GM23338 (cell line): ENCODE data around the gene FAF1.
A peak's percentile ranks its signal among the peaks of the same experiment; 100 is the strongest.

Experiments
- CREB1 ChIP-seq: fragments of 250-450 bp; sonication (Bioruptor Pico); IDR thresholded peaks from 2 replicates; pipeline ENCODE4 v1.5.0; 2020; ENCODE audit warnings: low read depth, mild to moderate bottlenecking, moderate library complexity
- CTCF ChIP-seq, 2 experiments: fragments of 200-600 bp in 1 of 2; sonication (generic) in 1 of 2; conservative IDR thresholded peaks; 2 replicates each; pipeline versions ENCODE4 v1.5.1 to v1.6.1; 2016 to 2017; ENCODE audit warnings: antibody characterized with exemption in 2 of 2, low read depth in 2 of 2, mild to moderate bottlenecking in 2 of 2, moderate library complexity in 1 of 2
- ETS1 ChIP-seq: IDR thresholded peaks from 2 replicates; pipeline ENCODE4 v1.6.1; 2016; ENCODE audit warnings: antibody characterized with exemption
- EZH2 ChIP-seq: fragments of 200-600 bp; sonication (generic); IDR thresholded peaks from one replicate; pipeline ENCODE4 v1.8.0; 2017; ENCODE audit warnings: antibody characterized with exemption, mild to moderate bottlenecking, low read depth; ENCODE audit not compliant: unreplicated experiment
- EZH2phosphoT487 ChIP-seq: fragments of 200-600 bp; sonication (generic); IDR thresholded peaks from one replicate; pipeline ENCODE4 v1.8.1; 2018; ENCODE audit warnings: antibody characterized with exemption; ENCODE audit not compliant: unreplicated experiment
- JUNB ChIP-seq: IDR thresholded peaks from one replicate; pipeline ENCODE4 v1.6.1; 2016; ENCODE audit warnings: antibody characterized with exemption; ENCODE audit not compliant: unreplicated experiment
- POLR2AphosphoS5 ChIP-seq: IDR thresholded peaks from 2 replicates; pipeline ENCODE4 v1.6.1; 2016; ENCODE audit warnings: antibody characterized with exemption, low read depth
- REST ChIP-seq: IDR thresholded peaks from one replicate; pipeline ENCODE4 v1.6.1; 2018; ENCODE audit warnings: antibody characterized with exemption; ENCODE audit not compliant: unreplicated experiment
- STAT1 ChIP-seq: IDR thresholded peaks from one replicate; pipeline ENCODE4 v1.6.1; 2016; ENCODE audit warnings: antibody characterized with exemption; ENCODE audit not compliant: unreplicated experiment
- ZNF114 ChIP-seq: fragments of 250-450 bp; sonication (Bioruptor Pico); IDR thresholded peaks from 2 replicates; pipeline ENCODE4 v1.5.0; 2020; ENCODE audit warnings: mild to moderate bottlenecking, moderate library complexity
- TF ChIP-seq, protein P1 (sequence below): fragments of 250-450 bp; sonication (Bioruptor Pico); IDR thresholded peaks from 2 replicates; pipeline ENCODE4 v1.5.0; 2020; ENCODE audit warnings: mild to moderate bottlenecking, moderate library complexity

- peak; percentile 56 for TF ChIP-seq POLR2AphosphoS5
- no peak for TF ChIP-seq EZH2
- TF ChIP-seq CTCF (conservative IDR thresholded peaks at IDR 0.05; ENCODE audit: low read depth in 2 of 2): peak; percentile 21 to 38; a peak in 3 of 4 replicates
- TF ChIP-seq EZH2phosphoT487: no peak
- no peak for TF ChIP-seq REST
- no peak for TF ChIP-seq JUNB
- peak; percentile 88 for TF ChIP-seq ETS1
- no peak for TF ChIP-seq ZNF114 (CRISPR knock-in tag)
- peak; percentile 97 for TF ChIP-seq CREB1
- no peak for TF ChIP-seq STAT1
- TF ChIP-seq, protein P1, sequence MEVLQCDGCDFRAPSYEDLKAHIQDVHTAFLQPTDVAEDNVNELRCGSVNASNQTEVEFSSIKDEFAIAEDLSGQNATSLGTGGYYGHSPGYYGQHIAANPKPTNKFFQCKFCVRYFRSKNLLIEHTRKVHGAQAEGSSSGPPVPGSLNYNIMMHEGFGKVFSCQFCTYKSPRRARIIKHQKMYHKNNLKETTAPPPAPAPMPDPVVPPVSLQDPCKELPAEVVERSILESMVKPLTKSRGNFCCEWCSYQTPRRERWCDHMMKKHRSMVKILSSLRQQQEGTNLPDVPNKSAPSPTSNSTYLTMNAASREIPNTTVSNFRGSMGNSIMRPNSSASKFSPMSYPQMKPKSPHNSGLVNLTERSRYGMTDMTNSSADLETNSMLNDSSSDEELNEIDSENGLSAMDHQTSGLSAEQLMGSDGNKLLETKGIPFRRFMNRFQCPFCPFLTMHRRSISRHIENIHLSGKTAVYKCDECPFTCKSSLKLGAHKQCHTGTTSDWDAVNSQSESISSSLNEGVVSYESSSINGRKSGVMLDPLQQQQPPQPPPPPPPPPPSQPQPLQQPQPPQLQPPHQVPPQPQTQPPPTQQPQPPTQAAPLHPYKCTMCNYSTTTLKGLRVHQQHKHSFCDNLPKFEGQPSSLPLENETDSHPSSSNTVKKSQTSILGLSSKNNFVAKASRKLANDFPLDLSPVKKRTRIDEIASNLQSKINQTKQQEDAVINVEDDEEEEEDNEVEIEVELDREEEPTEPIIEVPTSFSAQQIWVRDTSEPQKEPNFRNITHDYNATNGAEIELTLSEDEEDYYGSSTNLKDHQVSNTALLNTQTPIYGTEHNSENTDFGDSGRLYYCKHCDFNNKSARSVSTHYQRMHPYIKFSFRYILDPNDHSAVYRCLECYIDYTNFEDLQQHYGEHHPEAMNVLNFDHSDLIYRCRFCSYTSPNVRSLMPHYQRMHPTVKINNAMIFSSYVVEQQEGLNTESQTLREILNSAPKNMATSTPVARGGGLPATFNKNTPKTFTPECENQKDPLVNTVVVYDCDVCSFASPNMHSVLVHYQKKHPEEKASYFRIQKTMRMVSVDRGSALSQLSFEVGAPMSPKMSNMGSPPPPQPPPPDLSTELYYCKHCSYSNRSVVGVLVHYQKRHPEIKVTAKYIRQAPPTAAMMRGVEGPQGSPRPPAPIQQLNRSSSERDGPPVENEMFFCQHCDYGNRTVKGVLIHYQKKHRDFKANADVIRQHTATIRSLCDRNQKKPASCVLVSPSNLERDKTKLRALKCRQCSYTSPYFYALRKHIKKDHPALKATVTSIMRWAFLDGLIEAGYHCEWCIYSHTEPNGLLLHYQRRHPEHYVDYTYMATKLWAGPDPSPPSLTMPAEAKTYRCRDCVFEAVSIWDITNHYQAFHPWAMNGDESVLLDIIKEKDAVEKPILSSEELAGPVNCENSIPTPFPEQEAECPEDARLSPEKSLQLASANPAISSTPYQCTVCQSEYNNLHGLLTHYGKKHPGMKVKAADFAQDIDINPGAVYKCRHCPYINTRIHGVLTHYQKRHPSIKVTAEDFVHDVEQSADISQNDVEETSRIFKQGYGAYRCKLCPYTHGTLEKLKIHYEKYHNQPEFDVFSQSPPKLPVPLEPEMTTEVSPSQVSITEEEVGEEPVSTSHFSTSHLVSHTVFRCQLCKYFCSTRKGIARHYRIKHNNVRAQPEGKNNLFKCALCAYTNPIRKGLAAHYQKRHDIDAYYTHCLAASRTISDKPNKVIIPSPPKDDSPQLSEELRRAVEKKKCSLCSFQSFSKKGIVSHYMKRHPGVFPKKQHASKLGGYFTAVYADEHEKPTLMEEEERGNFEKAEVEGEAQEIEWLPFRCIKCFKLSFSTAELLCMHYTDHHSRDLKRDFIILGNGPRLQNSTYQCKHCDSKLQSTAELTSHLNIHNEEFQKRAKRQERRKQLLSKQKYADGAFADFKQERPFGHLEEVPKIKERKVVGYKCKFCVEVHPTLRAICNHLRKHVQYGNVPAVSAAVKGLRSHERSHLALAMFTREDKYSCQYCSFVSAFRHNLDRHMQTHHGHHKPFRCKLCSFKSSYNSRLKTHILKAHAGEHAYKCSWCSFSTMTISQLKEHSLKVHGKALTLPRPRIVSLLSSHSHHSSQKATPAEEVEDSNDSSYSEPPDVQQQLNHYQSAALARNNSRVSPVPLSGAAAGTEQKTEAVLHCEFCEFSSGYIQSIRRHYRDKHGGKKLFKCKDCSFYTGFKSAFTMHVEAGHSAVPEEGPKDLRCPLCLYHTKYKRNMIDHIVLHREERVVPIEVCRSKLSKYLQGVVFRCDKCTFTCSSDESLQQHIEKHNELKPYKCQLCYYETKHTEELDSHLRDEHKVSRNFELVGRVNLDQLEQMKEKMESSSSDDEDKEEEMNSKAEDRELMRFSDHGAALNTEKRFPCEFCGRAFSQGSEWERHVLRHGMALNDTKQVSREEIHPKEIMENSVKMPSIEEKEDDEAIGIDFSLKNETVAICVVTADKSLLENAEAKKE (CRISPR knock-in tag): no peak
These were observed at the start of gene FAF1 for GRCh38 chr1:50959913-50960844.
